HT-29 (cell line): ENCODE results near the gene MBD6. TPM values are rescaled to one million over a fixed set of nuclear protein-coding genes. Genes with fewer than 3 reads are reported as not detected.
A peak's percentile ranks its signal among the peaks of the same experiment; 100 is the strongest.

Experiments used
- DNase-seq: peaks from one replicate; pipeline ENCODE4 v3.0.0-alpha.2; 2015; ENCODE audit warnings: low spot score
- total RNA-seq: library from RNA; depleted of rRNA; stranded (reverse); fragments of >200 nt; shearing (Covaris generic); gene quantifications from 2 replicates; pipeline ENCODE4 v1.2.3, GENCODE V29; 2014; rRNA removed

The MBD6 gene
- 18.0 and 23.0 TPM in 2 replicates for total RNA-seq

- DNase-seq, result peak; percentile 89
Measured at GRCh38 chr12:57522011-57522886, at the start of gene MBD6. Gene MBD6 (plus strand): TSS chr12:57522824. CDS start chr12:57524304, 1,480 bp downstream.

- DNase-seq, result peak; percentile 22
Measured at GRCh38 chr12:57473392-57473791, 49.2 kb upstream of the MBD6 start.

- DNase-seq, result no peak
Measured at GRCh38 chr12:57473886-57474285, 48.7 kb upstream of the MBD6 start.

GRCh38 chr12:57474430-57474829 is 48.2 kb upstream of the MBD6 start:
- DNase-seq, result peak; percentile 83

- no peak for DNase-seq
Measured at GRCh38 chr12:57474862-57475261, 47.8 kb upstream of the MBD6 start.

GRCh38 chr12:57475271-57476161 is 47.1 kb upstream of the MBD6 start:
- DNase-seq, result no peak

- DNase-seq, result no peak
Measured at GRCh38 chr12:57476162-57476992, 46.2 kb upstream of the MBD6 start.

- no peak for DNase-seq
Measured at GRCh38 chr12:57476993-57477709, 45.5 kb upstream of the MBD6 start.

GRCh38 chr12:57477710-57478681 is 44.6 kb upstream of the MBD6 start:
- no peak for DNase-seq

GRCh38 chr12:57479043-57479375 is 43.6 kb upstream of the MBD6 start:
- DNase-seq, result no peak

GRCh38 chr12:57479376-57480115 is 43.1 kb upstream of the MBD6 start, which contains the start of gene ARHGAP9:
Gene ARHGAP9 (minus strand): TSS chr12:57479866. CDS start chr12:57479406, 460 bp downstream.
- no peak for DNase-seq

GRCh38 chr12:57481671-57482070 is 41.0 kb upstream of the MBD6 start:
- no peak for DNase-seq

GRCh38 chr12:57483466-57483865 is 39.2 kb upstream of the MBD6 start:
- DNase-seq, result no peak

- no peak for DNase-seq
Measured at GRCh38 chr12:57485695-57486094, 36.9 kb upstream of the MBD6 start.

GRCh38 chr12:57487055-57487596 is 35.5 kb upstream of the MBD6 start:
- no peak for DNase-seq

- peak; percentile 96 for DNase-seq
Measured at GRCh38 chr12:57487597-57488401, 34.8 kb upstream of the MBD6 start, which contains the start of gene MARS1. Gene MARS1 (plus strand): TSS chr12:57488068. CDS start chr12:57488091, 23 bp downstream.

- DNase-seq, result peak; percentile 11
Measured at GRCh38 chr12:57488402-57489156, 34.0 kb upstream of the MBD6 start.
